GM19025 (cell line): ENCODE data around the gene SATB1.
A peak's percentile ranks its signal among the peaks of the same experiment; 100 is the strongest.

Experiments used
- ATAC-seq: cut with Tn5 transposase; IDR thresholded peaks from one replicate; pipeline ENCODE4 v1.9.1; 2021; ENCODE audit warnings: mild to moderate bottlenecking, low read depth, moderate library complexity; ENCODE audit not compliant: unreplicated experiment

SATB1 gene

GRCh38 chr3:18432752-18433151 is 7.6 kb upstream of the SATB1 start:
- no peak for ATAC-seq

GRCh38 chr3:18431266-18431665 is 6.1 kb upstream of the SATB1 start:
- ATAC-seq = no peak

- no peak for ATAC-seq
Observed at GRCh38 chr3:18428991-18429745, 4.0 kb upstream of the SATB1 start.

GRCh38 chr3:18428036-18428435 is 2.9 kb upstream of the SATB1 start:
- ATAC-seq = no peak

- no peak for ATAC-seq
Observed at GRCh38 chr3:18426597-18427193, 1.6 kb upstream of the SATB1 start.

GRCh38 chr3:18425641-18426257 is 610 bp upstream of the SATB1 start:
- ATAC-seq = no peak

- ATAC-seq = no peak
Observed at GRCh38 chr3:18424213-18424728, 868 bp downstream of the SATB1 start.

GRCh38 chr3:18423401-18424212 is 1.5 kb downstream of the SATB1 start:
- ATAC-seq = peak; percentile 75

GRCh38 chr3:18422972-18423371 is 2.2 kb downstream of the SATB1 start:
- no peak for ATAC-seq

GRCh38 chr3:18420555-18420954 is 4.6 kb downstream of the SATB1 start:
- no peak for ATAC-seq

- ATAC-seq = no peak
Observed at GRCh38 chr3:18419232-18419631, 5.9 kb downstream of the SATB1 start.

- ATAC-seq = no peak
Observed at GRCh38 chr3:18417904-18418572, 7.1 kb downstream of the SATB1 start.

- ATAC-seq = no peak
Observed at GRCh38 chr3:18416332-18416731, 8.8 kb downstream of the SATB1 start.

- ATAC-seq = no peak
Observed at GRCh38 chr3:18415839-18416238, 9.3 kb downstream of the SATB1 start.

GRCh38 chr3:18415167-18415566 is 10.0 kb downstream of the SATB1 start:
- no peak for ATAC-seq

- ATAC-seq = no peak
Observed at GRCh38 chr3:18412684-18413083, 12.5 kb downstream of the SATB1 start.

GRCh38 chr3:18411541-18411940 is 13.6 kb downstream of the SATB1 start:
- no peak for ATAC-seq

GRCh38 chr3:18410205-18410604 is 14.9 kb downstream of the SATB1 start:
- no peak for ATAC-seq

- no peak for ATAC-seq
Observed at GRCh38 chr3:18409266-18409665, 15.9 kb downstream of the SATB1 start.

- ATAC-seq = no peak
Observed at GRCh38 chr3:18405141-18405540, 20.0 kb downstream of the SATB1 start.
